Activated T-cell treated with anti-CD3 and anti-CD28 coated beads for 4 hours (primary cell): ENCODE measurements around the gene SAT1.
"Not testable (repeated sequence)": the region's sequence is repeated elsewhere in the genome, so short reads cannot be mapped to it uniquely, and the experiment has no call there.

ENCODE experiments used
- DNase-seq: peaks from one replicate; pipeline ENCODE4 v3.0.0-alpha.2; 2020

The SAT1 gene

DNA sequence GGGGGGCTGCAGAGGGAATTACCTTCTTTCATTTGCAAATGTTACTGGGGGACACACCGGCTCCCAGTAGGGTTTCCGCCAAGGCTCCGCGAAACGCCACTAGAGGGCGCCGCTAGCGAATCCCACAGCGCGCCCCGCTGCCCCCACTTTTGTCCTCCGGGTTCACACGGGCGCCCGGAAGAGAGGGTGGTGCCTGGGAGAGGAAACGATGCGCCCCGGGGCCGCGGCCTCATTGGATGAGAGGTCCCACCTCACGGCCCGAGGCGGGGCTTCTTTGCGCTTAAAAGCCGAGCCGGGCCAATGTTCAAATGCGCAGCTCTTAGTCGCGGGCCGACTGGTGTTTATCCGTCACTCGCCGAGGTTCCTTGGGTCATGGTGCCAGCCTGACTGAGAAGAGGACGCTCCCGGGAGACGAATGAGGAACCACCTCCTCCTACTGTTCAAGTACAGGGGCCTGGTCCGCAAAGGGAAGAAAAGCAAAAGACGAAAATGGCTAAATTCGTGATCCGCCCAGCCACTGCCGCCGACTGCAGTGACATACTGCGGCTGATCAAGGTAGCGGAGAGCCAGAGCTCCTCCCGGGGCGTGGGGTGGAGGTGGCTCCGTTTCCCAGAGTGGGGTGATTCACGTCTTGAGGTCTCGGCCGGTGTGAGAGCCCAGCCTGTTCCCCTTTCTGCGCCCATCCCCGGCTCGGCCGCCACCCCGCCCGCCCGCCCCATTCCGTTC lies at the start of gene SAT1:
Gene SAT1 (plus strand): TSS at position 311 of the 726 bp plus-strand sequence. CDS start 179 bp downstream, at position 490.
- peak; percentile 83 for DNase-seq

DNA sequence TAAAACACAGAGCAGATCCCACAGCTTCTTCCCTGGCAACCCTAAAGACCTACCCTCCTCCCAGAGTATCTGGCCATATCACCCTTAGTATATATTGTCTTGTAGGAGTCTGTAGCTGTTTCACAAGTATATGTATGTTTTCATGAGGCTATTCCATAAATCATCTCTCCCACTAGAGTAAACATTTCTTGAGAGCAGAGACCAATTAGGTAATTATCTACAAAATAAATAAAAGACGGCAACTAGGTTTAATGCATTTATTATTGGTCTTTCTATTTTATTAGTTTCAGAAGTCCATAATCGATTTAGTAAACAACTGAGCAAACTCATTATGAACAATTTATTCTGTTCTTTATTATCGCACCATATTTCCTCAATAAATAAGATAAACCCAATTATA lies 46.9 kb upstream of the SAT1 start:
- no peak for DNase-seq

DNA sequence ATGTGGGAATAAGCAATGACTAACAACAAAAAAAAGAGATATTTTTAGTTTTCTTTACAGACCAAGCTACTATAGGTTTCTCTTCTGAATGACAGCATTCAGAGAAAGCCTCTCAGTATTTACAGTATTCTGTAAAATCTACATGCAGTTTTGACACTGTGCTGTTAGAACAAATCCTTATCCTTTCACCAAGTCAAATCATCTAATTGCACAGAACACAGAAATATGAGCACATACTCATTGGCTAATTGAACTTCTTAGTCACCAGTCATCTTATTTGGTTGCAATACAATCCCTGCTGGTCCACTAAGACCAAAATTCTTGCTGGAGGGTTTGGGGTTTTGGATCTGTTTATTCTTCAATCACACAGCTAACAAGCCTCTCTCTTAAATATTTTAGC lies 45.6 kb upstream of the SAT1 start:
- no peak for DNase-seq

DNA sequence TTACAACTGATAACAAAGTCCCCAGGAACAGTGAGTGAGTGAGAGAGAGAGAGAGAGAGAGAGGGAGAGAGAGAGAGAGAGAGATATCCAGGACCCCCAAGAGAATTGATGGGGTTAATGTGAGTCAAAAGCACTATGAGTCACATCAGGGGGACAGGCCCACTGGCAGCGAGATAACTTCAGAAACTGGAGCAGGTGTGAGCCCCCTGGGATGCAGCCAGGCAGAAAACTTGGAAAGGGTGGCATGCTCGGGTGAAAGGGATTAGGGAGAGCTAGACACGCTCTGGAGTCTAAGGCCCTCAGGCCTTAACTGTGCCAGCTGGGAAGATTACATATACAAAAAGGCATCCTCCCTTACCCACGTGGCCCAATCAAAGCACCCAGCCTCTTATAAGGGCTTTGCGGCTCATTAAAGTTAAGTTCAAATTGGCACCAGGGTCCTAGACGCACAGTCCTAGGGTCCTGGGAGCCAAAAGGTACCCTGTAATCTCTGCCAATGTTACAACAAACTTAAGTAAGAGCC lies 40.7 kb upstream of the SAT1 start:
- DNase-seq, result no peak

DNA sequence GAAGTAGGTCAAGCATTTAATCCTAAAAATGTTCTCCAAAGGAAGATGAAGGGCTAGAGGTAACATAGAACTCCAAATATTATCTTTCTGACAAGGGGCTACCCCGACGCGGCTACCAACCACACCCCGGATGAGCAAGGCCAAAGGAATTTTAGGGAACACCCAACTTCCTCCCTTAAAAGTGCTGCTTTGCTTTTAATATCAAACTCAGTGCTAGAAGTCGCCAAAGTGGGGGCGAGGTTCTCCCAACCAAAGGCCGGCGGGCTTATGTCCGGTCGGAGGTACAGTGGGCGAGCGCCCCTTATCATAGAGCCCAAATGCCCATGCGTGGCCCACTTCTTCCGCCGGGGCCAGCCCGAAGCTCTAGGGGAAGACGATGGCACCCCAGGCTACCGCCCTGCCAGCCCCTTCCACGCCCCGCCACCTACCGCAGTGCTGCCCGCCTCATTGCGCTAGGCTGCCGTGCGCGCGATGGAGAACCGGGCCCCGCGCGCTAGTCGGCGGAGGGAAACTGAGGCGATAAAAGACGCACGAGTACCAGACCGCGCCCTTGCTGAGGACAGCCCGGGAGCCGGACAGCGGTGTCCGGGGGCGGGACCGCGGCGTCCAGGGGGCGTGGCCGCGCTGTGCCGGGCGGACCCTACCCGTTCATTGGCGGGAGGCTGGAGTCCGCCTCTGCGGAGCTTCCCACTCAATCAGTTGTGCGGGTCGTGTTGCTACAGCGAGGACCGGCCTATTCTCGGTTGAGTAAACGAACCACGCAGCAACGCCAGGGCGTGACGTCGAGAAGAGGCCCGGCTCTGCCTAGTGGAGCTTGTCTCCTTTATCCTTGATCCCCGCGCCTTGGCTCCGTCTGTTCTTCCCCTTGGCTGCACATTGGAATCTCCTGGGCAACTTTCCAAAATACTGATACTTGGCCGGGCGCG lies 40.0 kb upstream of the SAT1 start, which contains the start of gene ACOT9:
Gene ACOT9 (minus strand): TSS at position 580 of the 926 bp plus-strand sequence. CDS start 132 bp downstream, at position 448.
- DNase-seq, result peak; percentile 21

DNA sequence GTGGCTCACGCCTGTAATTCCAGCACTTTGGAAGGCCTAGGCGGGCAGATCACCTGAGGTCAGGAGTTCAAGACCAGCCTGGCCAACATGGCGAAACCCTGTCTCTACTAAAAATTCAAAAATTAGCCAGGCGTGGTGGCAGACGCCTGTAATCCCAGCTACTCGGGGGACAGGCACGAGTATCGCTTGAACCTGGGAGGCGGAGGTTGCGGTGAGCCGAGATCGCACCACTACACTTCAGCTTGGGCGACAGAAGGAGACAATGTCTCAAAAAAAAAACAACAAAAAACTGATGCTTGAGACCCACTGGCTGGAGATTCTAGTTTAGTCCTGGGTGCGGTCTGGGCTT lies 39.4 kb upstream of the SAT1 start:
- DNase-seq, result not testable (repeated sequence)

DNA sequence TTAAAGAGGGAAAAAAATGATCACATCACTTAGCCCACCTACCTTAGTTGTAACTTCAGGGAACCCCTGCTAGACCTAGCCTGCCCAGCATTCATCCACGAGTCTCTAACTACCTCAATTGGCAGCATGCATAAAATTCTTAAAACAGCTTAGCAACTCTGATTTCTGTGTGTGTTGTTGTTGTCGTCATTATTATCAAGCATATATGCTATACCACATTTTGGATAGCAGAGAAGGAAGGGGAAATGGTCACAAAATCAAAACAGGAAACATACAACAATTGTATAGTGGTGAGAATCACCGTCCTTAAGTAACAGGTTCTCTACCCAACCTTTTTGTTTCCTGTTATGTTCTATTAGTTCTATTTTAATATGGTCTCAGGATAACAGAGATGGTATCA lies 37.2 kb upstream of the SAT1 start:
- DNase-seq, result no peak

DNA sequence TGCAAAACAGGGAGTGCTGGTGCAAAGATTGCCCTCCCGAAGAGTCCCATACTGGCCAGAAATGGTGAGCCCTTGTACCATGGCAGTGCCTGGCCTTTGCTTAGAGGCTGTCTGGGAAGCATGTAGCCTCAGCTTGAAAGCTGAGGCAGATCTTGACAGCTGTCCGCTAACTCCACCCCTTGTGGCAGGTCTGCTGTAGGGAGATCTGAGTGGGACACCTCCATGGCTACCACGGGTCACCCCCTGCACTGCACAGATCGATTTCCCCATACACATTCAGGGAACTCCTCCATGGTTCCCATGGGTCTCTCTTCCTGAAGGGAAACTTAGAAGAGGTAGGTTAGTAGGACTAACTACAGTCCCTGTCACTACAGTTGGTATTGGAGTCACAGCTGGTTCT lies 33.8 kb upstream of the SAT1 start:
- no peak for DNase-seq

DNA sequence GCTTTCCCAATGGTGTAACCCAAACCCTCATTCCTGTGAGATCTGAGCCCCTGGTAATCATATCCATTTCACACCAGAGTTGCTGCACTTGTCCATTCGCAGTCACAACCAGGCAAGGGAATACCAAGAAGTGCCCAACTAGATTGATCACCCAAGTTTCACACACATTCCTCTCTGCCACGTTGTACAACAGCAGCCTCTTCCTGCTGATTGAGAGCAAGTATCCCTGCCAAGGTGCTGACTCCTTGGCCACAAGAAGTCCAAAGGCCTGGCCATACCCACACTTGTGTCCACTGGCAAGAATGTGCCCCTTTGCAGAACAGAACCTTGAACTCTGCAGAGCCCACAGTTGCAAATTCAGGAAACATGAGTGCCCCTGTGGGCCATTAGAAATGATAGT lies 33.4 kb upstream of the SAT1 start:
- no peak for DNase-seq

DNA sequence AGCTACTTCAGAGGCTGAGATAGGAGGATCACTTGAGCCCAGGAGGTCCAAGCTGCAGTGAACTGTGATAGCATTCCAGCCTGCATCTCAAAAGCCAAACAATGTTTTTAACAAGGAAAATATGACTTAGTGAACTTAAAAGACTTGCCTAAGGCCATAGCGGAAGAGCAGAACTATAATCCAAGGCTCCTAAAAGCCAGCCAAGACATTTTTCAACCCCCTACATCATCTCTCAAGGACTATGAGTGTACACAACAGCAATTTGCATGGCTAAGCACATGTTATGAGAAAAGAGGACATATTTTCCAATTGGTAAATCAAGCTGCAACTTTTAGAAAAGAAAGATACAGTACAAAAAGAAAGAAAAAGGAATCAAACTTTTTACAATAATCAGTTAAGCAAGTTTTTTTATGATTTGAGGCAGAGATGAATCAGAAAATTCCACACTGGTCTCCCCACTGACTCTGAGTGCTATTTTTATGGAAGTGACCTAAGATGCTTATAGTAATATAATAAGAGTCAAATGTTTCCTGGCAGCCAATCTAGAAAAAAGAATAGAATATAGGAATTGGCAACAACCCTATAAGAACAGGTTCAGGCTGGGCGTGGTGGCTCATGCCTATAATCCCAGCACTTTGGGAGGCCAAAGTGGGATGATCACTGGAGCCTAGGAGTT lies 30.1 kb upstream of the SAT1 start:
- no peak for DNase-seq

DNA sequence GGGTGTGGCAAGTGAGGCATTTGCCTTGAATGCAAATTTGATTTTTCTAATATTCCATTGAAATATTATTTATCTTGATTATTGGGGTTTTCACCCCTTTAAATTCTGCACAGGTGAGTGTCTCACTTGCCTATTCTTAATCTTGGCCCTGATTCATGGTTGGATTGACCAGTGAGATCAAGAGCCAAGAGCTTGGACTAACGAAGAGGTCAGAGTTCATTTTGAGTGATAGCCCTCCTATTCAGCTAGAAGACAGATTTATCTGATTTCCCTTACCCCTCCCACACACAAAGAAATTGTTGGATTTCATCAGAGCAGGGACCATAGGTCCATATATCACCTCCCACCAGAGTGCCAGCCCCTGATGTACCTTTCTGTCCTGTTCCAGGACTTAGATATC lies 28.3 kb upstream of the SAT1 start:
- DNase-seq, result no peak

DNA sequence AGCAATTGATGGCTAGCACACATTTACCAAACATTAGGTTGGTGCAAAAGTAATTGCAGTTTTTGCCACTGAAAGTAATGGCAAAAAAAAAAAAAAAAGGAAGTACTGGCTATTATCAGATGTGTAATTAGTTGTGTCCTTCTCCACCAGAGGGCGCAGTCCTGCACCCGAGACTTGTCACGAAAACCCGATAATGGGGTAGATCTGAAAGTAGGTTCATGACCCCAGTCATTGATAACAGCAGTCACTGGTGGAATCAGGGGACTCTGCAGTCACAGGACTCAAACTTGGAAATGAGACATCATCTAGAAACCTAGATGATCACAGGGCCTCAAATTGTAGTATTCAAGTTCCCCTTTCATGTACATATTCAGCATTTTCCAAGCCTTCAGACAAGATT lies 26.8 kb upstream of the SAT1 start:
- DNase-seq, result peak; percentile 59

DNA sequence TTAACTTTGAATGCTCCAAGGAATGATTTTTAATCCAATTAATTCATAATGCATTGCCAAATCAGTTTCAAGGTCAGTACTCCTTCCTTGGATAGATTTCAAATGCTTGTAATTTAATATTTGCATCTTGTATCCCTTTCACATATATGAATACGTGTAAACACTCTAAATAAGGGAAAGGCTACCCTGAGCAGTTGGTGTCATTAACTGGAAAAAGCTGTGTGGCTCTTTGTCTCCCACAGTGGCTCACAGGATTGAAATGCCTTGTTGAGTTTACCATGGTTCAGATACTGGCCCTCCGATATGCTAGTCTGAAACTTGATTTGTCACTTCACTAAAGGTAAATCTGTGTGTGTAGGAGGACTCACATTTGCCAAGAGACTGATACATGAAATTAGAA lies 23.2 kb upstream of the SAT1 start:
- DNase-seq, result no peak

DNA sequence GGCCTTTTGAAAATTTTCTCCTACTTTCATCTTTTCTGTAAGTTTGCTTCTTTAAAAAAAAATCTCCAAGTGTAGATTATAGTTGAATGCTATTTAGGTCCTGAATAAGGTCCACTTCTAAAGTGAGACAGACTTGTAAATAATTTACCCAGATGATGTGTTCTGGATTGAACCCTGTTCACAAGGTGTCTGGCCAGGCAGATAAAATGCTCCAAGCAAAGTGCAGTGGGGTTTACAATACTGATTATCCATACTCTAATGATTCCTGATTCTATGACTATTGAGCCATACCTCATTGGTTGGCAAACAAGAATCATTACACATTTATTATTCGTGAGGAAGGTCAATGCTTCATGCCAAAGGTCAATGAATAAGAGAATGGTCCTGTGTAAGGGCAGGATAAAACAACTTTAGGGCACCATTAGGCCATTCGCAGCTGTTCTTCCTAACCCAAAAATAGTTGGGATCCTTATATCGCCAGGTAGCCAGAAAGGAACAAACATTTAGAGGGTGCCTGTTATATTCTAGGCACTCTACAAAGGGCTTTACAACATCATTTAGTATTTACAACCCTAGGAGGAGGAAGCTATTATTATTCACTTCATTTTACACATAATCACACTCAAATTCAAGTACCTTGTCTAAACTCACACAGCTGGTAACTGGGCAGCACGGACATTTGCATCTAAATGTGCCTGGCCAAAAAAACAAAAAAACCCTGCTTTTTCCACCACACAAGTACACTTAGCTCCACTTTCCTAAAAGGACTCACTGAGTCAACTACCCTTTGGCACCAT lies 18.6 kb upstream of the SAT1 start:
- no peak for DNase-seq

DNA sequence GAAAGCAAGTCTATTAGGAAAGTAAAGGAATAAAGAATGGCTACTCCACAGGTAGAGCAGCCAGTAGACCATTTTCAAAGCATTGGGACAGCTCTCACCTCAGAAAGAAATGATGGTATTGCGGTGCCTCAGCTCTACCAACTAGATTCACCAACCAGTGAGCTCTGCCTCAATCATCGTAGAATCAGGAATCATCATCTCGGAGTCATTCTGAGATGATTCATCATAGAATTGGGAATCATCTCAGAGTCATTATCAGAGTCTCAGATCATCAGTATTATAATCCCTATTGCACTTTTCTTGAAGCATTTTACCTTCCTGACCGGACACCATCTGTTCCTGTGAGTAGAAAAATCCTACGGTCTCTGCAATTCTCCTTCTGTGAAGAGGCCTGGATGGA lies 17.5 kb upstream of the SAT1 start:
- no peak for DNase-seq

DNA sequence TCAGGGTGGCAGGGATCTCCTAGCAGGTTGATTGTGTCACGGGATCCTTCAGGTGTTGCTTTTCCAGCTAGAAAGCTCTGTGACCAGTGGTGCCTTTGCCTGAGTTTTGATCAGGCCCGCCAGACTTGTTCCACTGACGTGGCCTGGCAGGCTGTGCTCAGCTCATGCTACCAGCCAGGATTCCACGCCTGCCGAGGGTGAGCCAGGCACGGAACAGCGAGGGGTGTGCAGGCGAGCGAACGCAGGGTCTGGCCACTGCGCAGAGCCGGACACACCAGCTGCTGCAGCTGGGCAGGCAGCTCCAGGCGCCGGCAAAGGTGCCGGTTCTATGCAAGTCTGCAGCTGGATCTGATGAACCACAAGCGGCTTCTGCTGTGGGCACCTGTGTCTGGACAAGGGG lies 17.1 kb upstream of the SAT1 start:
- no peak for DNase-seq

DNA sequence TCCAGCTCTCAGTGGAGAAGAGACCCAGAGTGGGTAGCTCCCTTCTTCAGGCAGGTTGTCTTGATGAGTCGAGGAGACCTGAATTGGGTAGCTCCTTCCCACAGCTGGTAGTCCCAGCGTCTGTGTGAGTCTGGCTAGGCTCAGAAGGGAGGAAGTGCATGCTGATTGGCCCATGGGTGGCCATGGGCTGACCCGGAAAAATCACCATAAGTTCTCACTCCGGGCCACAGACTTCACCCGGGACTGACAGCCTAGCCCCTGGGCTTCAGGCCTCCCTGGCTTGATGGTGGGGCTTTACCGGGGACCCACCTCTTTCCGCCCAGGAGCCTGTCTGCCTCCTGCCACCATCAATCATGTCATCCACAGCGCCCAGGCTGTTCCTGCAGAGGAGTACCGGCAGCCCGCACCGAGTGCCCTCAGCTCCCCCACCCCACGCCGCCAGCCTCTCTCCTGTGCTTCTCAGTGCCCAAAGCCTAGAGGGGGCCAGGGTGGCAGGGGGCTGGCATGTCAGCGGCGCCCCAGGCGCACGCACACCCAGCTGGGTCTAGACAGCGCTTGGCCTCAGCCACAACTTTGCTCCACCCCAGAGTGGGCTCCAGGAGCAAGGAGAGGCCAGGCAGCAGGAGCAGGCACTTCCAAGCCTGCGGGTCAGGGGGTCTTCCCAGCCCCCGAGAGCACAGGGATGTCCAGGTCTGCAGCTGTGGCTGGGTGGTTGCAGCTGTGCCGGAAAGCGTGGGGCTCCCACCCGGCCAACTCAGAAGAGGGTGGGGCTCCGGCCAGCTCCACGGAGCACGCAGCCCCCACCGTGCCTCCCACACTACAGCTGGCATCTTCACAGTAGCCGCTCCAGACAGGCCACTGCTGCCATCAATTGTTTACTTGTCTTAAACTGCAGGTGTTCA lies 16.1 kb upstream of the SAT1 start:
- DNase-seq, result no peak

DNA sequence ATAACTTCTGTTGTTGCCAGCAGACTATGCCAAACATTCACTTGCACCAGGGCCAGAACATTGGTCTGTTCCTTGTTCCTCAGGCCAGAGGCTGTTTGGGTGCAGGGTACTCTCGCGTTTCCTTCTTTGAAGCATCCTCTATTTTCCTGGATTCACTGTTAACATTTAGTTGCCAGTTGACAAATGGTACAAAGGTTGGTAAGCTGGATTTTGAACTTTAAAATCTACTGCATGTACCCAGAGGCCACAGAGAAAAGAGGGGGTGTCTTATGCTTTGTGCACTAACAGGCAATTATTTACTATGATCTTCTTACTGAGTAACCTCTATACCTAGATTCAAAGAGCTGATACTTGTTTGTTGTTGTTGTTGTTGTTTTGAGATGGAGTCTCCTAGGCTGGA lies 12.8 kb upstream of the SAT1 start:
- no peak for DNase-seq

DNA sequence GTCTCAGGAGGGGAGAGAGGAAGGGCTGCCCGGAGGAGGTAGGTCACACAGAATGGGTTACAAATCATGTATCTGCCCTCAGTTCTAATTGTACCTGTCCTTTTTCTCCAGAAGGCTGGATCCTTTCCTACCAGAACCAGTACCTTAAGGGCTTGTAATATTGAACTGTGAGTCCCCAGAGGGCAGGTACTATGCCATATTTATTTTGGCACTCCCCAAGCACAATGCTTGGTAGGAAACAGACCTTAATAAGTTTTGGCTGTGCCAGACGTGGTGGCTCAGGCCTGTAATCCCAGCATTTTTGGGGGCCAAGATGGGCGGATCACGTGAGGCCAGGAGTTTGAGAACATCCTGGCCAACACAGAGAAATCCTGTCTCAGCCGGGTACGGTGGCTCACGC lies 11.9 kb upstream of the SAT1 start:
- DNase-seq, result not testable (repeated sequence)

DNA sequence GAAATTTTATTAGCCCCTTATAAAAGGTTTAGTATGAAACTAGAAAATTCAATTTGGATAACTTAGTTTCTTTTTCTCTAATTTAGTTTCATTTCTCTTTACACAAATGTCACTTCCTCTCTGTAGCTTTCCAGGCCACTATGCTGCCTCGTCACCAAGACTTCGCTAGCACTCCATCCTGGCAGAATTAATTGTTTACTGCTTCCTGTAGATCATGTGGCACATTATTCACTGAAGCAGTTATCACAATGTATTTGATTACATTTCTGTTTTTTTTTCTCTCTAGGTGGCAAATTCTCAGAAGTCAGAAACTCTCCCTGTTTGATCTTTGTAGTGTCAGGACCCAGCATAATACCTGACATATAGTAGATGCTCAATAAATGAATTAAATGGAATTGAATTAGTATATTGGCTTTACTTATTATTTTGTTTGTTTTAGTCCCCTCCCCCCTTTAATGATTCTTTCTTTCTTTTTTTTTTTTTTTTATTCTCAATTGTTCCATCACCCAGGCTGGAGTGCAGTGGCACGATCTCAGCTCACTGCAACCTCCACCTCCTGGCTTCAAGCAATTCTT lies 9.3 kb upstream of the SAT1 start:
- peak; percentile 26 for DNase-seq

DNA sequence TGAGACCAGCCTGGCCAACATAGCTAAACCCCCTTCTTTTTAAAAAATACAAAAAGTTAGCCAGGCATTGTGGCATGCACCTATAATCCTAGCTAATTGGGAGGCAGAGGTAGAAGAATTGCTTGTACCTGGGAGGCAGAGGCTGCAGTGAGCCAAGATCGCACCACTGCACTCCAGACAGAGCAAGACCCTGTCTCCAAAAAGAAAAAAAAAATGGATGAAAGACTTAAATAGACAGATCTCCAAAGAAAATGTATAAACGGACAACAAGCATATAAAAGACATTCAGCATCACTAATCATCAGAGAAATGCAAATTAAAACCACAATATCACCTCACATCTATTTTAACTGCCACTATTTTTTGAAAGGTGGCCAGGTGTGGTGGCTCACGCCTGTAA lies 6.6 kb upstream of the SAT1 start:
- no peak for DNase-seq
